D341Med (cell line): ENCODE measurements around the gene KRT73.

Experiments used
- DNase-seq: peaks from one replicate; pipeline ENCODE4 v3.0.0; 2012; ENCODE audit warnings: low spot score

KRT73 gene

DNA sequence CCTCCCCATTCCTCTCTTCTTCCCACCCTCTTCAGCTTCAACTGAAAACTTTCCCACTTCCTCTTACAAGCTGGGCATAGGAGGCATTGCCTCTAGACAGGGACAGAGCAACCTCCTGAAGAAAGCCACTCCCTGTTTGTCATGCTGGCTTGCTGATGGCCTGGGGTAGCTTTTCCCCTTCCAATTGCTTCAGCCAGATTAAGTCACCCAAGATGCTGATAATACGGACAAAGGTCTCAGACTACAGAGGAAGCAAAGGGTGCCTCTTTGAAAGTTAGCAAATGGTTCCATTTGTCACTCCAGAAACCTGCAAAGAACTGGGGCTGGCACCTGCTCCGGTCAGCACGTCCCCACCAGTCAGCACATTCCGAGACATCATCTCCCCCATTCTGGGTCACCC is 27.6 kb upstream of the KRT73 start:
- DNase-seq, result peak; percentile 7

DNA sequence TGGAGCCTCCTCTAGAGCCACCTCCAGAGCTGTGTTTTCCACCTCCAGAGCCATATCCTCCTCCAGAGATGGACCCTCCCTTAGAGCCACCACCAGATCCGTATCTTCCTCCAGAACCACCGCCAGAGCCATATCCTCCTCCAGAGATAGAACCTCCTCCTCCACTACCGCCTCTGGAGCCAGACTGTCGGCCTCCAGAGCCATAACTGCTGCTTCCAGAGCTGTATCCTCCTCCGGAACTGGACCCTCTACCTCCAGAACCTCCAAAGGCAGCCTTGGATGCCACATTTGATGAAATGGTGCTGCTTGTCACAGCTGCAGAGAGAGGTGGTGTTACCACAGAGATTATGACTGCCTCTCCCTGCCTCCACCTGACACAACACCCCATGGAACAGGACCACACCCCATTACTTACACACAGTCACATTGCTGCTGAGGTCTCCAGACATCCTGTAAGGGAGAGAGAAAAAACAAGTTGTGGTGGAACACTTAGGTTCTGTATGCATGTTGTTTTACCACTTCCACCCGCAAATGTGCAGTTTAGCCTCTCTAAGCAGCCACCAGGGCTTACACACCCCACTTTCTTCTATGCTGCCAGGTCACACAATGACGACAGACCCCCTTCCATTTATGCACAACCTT is 26.9 kb upstream of the KRT73 start:
- peak; percentile 4 for DNase-seq

DNA sequence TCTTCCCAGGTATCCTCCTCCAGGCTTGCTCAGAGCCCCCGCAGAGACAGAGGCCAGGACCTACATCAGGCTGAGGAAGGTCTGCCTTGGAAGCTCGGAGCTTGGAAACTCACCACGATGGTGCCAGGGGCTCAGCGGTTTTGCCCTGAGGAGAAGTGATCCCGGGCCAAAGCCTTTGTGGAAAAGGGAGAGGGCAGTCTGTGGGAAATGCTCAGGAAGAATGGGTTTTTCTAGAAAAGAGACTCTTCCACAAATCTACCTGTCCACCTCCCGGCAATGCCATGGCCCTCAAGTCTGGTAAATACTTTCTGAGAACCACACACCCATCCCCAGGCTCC is 25.7 kb upstream of the KRT73 start:
- DNase-seq, result peak; percentile 3

DNA sequence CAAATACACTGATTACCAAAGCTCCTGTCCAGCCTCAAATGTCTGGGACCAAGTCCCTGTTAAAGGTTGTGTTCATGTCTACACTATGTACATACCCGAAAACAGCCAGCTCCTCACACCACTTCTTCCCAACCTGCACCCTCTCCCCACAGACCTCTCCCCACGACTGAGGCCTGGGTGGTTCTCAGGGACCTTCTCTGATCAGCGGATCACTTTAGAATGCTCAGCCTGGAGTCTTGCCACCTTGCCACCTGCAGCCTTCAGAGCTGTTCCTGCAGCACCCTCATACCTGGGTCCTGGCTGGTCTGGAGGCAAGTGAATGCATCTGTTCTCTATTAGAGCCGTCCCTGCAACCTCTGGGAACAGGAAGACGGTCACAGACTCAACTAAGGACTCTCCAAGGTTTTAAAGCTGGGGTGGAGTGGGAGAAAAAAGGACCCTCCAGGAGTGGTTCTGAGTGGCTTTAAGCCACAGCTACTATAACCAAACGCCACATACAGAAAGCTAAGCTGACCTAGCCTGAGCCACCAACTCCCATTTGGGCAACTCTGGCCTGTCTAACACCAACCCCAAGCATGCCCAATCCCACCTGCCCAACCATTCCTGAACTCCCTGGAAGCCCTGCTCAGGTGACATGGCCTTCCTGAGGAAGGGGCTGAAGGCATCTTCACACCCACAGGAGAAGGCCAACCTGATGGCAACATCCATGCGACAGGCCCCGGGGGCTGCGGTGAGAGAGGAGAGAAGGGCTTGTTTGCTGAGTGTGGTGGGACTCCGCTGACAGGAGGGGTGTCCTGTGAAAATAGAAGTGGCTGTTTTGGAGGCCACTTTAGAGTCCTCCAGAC is 25.1 kb upstream of the KRT73 start:
- DNase-seq, result peak; percentile 12

DNA sequence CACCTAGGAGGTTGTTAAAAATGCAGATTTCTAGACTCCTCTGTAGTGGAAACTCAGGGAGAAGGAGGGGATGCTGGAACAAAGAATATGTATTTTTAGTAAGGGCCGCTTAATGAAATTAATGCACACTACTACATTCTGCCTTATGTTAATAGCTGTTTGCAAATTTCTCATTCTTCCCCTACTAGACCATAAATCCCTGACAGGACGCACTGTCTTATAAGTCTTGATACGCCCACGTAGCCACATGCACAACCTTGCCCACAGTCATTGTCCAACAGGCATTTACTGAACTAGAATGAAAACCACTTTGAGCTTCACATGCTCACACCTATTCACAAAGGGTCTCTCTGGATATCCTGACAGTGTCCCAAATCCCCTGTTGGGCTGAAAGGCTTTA is 23.1 kb upstream of the KRT73 start:
- peak; percentile 0 for DNase-seq

DNA sequence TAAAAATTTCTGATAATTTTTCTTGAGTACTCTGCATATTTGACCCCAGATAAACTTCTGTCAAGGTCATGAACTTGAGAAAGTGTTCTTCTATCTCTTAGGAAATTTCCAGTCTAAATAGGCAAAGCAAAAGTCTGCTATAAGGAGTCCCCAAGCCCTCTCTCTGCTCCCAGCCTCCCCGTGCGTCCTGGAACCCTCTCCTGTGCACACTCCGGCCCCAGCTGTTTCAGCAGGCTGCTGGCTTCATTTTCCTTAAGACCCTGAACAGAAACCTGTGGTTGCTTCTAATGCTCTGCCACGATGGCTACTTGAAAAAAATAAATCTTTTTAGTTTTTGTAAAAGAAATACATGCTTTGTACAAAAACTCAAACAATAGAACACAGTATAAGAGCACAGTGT is 18.9 kb upstream of the KRT73 start:
- peak; percentile 11 for DNase-seq

DNA sequence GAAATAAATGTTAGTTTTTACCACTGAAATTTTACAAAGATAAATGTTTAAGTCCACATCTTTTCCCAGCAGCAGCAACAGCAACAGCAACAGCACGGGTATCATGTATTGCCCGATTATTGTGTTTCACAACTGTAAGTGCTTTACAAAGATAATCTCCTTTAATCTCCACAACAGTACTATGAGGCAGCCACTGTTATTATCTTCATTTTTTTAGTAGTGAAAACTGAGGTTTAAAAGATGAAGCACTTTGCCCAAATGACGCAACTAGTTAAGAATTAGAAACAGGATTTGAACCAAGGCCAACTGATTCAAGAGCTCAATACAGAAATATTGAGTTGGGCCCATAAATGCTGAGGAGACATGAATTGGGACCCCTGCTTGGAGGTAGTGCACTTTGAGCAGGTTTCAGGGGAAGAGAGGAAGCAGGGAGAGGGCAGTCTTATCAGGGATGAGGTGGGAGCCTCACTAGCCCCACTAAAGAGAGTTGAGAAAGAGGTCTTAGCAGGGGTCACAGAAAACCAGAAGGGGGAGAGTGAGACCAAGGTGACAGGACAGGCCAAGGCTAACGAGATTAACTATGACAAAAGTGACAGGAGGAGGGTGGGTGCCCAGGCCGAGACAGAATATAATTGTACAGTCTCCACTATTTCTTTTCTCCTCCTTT is 18.4 kb upstream of the KRT73 start:
- peak; percentile 15 for DNase-seq

DNA sequence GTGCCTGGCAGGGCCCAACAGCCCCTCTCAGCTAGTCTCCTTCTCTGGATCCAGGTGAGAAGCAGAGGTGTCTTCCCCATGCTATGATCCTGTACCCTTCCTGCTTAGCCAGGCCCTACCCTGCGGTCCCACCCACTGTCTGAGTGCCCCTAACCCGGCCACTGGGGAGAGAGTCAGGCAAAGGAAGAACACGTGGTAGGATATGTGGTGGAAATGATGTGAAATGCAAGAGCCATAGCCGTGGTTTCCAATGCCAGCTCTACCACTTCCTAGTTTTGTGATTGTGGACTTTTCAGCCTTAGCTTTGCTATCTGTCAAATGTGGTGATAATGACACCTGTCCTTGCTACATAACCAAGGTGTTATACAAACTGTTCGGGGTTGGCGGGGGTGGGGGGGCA is 17.8 kb upstream of the KRT73 start:
- DNase-seq, result peak; percentile 14

DNA sequence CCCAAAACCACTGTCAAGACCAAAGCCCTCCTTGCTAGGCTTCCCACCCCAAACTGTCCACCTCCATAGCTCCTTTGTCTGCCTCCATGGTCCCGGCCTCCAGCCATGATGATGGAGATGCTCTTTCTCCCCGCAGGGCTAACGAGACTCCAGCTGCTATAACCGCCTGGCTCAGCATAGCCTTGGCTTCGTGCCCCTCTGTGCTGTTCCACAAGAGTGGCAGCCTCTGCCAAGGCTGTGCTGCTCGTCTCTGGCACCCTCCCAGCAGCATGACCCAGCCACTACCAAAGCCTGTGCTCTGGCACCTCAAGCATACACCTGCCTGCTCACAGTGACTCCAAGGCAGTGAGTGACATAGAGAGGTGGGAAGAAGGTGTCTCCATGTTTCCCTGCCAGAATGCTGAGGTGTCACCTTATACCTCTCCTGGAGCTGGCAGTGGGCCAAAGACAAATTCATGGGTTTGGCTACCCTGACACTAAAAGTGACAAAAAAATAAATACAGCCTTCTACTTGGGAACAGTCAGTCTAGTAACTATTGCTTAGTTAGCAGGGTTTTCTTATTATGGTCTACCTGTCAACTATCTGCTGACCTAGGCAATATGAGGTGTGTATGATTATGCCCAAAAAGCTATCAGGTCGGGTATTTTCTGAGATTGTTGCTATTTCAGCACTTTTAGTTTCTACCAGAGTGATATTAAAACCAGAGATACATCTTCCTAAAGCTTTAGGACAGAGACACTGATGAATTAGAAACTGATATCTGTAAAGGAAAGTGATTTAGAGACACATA is 16.1 kb upstream of the KRT73 start:
- peak; percentile 12 for DNase-seq

DNA sequence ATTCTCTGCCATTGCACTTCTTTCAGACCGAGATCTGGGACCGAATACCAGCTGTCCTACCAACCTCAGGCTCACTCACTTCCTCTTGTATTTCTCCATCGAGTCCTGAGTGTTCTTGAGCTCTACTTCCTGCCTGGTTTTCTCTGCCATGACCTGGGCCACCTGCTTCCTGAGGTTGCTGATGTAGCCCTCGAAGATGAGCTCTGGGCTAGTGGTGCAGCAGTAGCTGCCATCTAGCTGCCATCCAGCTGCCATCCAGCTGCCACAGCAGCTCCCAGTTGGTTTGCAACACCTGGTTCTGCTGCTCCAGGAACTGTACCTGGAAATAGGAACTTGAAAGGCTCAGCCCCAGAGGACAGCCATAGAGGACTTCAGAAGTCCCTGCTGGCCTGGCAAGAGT is 15.0 kb upstream of the KRT73 start:
- peak; percentile 4 for DNase-seq

DNA sequence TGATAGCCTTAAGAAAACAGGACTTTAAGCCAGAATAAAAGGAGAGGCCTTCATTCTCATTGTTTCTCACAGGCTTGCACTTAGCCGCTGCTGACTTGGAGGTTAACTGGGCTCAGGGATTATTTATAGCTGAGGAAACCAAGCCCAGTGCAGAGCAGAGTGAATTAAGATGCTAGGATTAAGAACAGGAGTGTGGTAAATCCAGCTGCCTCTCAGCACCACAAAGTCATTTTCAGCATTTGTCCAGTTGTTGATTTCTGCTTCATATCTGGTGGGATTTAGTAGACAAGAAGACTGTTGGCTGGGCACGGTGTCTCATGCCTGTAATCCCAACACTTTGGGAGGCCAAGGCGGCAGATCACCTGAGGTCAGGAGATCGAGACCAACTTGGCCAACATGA is 14.3 kb upstream of the KRT73 start:
- DNase-seq, result no peak

DNA sequence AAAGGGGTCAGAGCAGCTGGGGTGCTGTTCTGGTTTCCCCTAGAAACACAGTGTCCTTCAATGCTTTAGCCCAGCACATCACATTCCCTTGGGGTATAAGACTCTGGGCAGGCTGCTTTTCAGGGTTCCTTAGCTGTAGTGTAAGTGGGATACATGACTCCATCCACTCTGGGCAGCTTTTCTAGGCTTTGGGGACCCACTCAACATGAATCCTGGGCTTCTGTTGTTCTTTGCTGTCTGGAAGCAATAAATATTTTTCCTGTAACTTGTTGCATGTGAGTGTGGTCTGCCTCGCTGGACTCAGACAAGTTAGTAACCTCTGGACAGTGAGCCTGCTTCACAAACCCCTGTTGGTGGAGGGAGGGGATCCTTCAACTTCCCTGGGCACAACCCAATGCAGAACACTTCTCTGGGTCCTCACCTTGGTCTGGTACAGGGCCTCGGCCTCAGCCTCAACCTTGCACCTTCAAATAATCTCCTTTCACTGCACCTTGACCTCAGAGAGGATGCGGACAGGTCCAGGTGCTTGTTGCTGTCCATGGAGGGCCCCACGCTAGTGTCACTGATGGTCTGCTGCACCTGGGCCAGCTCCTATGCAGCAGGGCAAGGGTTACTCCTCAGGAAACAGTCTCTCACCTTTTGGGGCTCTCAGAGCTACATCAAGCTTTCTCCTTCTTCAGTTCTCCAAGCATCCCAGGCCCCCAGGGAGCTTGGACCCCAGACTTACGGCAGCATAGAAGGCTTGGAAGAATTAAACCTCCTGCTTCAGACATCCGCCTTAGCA is 13.5 kb upstream of the KRT73 start:
- DNase-seq, result peak; percentile 5

DNA sequence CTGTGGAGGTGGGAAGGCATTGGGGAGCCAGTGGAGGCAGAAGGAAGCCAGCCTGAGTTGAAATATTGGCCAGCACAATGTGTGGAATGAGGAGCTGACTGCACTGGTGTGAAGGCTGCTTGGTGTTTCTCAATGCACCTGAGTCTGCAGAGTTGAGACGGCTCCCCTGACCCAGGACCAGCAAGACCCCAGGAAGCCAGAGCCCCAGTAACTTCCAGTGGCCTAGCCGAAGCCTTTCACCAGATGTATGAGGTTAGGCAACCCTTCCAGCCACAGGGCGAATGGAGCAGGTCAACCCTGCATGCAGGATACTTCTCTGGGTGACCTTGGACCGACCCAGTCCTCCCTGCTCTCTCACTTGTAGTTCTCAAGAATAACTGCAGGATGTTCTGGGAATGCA is 12.9 kb upstream of the KRT73 start:
- DNase-seq, result peak; percentile 8

DNA sequence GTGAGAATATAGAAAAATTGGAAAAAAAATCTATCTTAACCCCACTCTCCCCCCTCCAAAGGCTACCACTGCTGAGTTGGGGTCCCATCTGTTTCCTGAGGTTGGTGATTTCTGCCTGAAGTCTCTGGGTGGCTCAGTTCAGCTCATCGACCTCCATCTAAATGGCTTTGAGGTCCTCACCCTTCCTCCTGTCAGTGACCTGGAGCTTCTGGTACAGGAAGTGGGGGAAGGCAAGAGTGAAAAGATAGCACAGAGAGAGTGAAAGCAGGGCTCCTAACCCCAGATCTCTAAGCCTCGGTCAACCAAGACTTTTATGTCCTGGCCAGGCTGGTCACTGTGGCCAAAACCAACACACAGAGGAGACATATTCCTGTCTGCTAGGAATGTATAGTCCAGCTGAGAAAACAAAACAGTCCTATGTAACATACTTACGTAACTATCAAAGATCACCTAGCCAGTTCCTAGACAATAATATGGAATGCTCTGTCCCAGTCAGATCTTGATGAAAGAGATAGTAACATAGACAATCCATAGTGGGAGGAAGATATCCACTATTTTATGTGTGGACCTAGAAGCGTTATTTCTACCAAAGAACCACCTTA is 12.3 kb upstream of the KRT73 start:
- peak; percentile 1 for DNase-seq

DNA sequence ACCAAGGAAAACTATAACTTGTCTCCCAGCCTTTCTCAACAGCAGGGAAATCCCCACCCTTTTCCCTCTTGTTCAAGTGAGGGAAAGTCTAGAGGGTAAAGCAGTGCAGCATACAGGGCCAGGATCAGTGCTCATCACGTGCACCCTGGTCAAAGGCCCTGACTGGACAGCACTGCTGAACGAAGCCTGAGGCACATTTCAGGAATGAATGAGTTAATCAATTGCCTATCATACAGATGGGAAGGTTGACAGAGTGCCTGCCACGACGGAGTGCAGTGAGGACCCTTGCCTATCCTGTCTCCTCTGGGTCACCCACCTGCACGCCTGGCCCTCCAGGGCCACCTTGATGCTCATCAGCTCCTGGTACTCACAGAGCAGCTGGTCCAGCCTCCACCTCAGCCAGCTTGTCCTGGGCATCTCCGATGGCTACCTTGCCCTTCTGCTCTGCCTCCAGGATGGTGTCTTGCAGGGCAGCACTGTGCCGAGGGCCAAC is 11.7 kb upstream of the KRT73 start:
- peak; percentile 4 for DNase-seq

DNA sequence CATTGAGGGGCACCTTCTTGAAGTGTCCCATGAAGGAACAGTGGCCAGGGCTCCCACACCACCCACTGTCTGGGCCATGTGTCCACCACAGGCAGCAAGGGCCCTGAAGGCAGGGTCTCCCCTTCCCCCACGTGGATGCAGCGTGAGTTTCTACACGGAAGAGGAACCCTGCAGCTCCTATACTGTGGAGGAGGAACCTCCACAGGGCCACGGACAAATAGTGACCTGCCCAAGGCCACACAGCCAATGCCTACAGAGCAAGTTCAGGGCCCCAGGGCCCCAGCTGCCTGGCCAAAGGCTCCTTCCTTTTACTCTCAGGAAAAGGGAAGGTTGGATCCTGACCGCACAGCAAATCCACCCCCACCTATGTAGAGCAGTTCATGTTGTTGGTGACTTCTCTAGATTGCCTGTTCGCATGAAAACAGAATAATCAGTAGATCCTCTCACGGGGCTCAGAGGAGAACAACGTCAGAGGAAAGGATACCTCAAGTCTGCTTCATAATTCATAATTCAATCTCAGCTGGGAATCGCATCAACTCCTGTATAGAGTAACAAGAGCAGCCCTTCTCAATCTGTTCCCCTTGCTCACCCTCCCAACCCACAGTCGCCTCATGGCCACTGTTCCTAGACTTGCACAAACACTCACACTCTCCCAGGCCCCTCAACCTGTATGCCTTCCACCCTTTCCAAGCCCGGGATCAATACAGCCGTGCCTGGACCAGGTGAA is 11.1 kb upstream of the KRT73 start:
- DNase-seq, result peak; percentile 22

DNA sequence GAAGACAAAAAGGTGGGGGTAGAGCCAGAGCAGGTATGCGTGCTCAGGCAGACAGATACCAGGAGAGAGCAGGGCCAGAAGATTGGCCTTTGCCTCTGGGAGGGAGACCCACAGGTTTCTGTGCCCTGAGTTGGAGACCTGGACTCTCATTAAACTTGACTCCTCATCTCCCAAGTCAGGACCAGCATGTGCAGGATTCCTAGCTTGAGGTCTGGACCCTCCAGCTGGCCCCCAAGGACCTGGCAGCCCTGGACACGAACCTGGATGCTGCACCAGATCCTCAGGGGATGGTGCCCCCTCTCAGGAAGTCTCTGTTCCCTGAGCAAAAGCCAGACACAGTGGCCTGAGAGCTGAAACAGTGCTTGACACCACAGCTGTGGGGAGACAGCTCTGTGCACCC is 10.5 kb upstream of the KRT73 start:
- DNase-seq, result peak; percentile 6

DNA sequence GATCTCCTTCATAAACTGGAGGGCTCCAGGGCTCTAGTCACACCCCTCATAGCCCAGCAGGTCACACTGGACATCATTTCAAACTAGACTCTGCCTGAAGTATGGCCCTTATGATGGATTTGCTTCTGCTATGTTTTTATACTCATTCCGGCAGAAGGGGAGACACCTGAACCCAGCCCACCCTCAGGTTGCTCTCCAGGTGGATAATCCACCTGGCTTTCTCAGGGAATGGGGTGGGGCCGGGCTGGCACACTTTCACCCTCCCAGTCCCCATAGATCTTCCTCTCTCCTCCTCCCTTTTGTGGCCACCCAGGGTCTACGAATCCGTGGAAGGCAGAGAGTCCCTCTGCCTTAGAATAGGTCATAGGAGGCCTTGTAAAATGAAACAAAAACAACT is 9.8 kb upstream of the KRT73 start:
- peak; percentile 1 for DNase-seq

DNA sequence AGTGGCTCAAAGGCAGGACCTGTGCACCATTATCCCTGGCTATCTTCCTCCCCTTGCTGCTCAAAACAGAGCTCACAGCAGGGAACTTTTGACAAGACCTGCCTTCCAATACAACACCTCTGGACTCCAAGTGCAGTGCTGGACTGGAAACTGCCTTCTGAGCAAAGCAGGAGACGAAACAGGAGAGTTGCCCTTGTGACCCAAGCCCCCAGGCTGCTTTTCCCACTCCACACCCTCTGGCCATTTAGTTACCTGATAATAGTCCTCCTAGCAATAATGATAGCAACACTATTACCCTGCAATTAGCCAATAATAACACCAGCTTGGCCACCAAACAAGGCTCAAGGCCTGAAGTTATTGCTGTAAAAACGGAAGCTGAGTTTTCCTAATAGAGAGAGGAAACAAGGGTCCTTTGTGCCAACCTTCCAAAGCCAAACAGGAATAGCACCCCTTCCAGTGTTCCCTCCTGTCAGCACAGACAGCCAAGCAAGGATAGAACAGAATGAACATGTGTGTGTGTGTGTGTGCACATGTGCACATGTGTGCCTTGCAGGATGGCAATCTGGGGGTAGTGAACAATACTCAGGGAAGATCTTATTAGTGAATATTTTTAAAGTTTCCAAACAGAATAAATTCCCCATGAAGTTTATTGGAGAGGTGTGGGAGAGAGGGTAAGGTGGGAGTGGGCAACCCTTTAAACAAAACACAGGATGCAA is 9.2 kb upstream of the KRT73 start:
- peak; percentile 1 for DNase-seq

DNA sequence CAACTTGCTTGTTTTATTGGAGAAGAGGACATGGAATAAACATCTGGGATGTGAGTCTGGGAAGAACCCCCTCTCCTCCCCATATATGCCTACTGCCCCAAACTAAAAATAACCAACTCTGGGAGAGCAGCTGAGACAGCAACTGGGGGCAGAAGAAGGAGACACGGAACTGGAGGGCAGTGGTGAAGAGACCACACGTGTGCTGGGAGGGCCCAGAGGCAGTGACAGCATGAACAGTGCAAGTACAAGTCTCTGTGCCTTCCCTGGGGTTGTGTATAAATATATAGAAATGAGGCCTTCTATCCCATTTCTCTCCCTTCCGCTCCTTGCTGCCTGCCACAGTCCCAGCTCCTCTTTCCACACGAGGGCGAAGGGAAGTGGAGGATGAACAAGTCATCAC is 4.0 kb upstream of the KRT73 start:
- DNase-seq, result peak; percentile 7
